HFFc6 (cell line): ENCODE data around the gene CELSR1. TPM values are rescaled to one million over a fixed set of nuclear protein-coding genes. Genes with fewer than 3 reads are reported as not detected.

Experiments used
- DNase-seq: peaks from one replicate; pipeline ENCODE4 v3.0.0-alpha.2; 2018
- H3K27ac Mint-ChIP-seq: 2 replicates; pipeline ENCODE4 v1.8.0; 2020; ENCODE audit warnings: mild to moderate bottlenecking, mixed read lengths
- H3K27me3 Mint-ChIP-seq: 2 replicates; pipeline ENCODE4 v1.8.0; 2021; ENCODE audit warnings: mild to moderate bottlenecking, moderate library complexity, mixed read lengths; ENCODE audit not compliant: insufficient read depth
- H3K36me3 Mint-ChIP-seq: 2 replicates; pipeline ENCODE4 v1.8.0; 2021; ENCODE audit warnings: low read depth, mixed read lengths
- H3K4me1 Mint-ChIP-seq: 2 replicates; pipeline ENCODE4 v1.8.0; 2020; ENCODE audit warnings: low read depth, mixed read lengths
- H3K4me3 Mint-ChIP-seq: 2 replicates; pipeline ENCODE4 v1.8.0; 2020; ENCODE audit warnings: mild to moderate bottlenecking, moderate library complexity, mixed read lengths
- H3K9me3 Mint-ChIP-seq: 2 replicates; pipeline ENCODE4 v1.8.0; 2020; ENCODE audit warnings: mild to moderate bottlenecking, mixed read lengths
- CTCF ChIP-seq: fragments of 200-600 bp; sonication (generic); IDR thresholded peaks from 2 replicates; pipeline ENCODE4 v1.5.0; 2021; ENCODE audit warnings: antibody characterized with exemption, mild to moderate bottlenecking
- total RNA-seq, 6 experiments: library from RNA; stranded (reverse); fragmentation: NEBNext Ultra II Directional; extraction: Animal tissue kit (Norgen Biotek cat#: 25700); gene quantifications; 2 replicates in 1 of 6; 3 replicates in 5 of 6; pipeline ENCODE4 v1.2.3, GENCODE V29; 2021

The CELSR1 gene
- total RNA-seq, 6 experiments from 2014 or later: 4.7 to 8.2 (median 6.5) TPM

GRCh38 chr22:46381731-46382130, 155.7 kb downstream of the CELSR1 start:
- peaks cover 14% of the 10 kb centered on the region for H3K36me3 Mint-ChIP-seq

GRCh38 chr22:46381142-46381541, 156.3 kb downstream of the CELSR1 start:
- peaks cover 19% of the 10 kb centered on the region for H3K36me3 Mint-ChIP-seq
- H3K9me3 Mint-ChIP-seq: peaks cover under 1% of the 10 kb centered on the region
- H3K27ac Mint-ChIP-seq: no peak overlapping the region
- TF ChIP-seq CTCF: no peak
- H3K27me3 Mint-ChIP-seq: peaks cover 6% of the 10 kb centered on the region
- no peak for DNase-seq
- no peak overlapping the region for H3K4me3 Mint-ChIP-seq
- H3K4me1 Mint-ChIP-seq: peaks cover 4% of the 10 kb centered on the region; the same call in 1 of the 2 replicates

More at GRCh38 chr22:46381731-46382130, 155.7 kb downstream of the CELSR1 start:
- Mint-ChIP-seq H3K9me3 (no peaks in the 10 kb centered on the region; the same call in 1 of the 2 replicates), H3K4me1 (peaks cover 4% of the 10 kb centered on the region; the same call in 1 of the 2 replicates), H3K27ac (no peak overlapping the region), H3K4me3 (no peak overlapping the region), H3K27me3 (peaks cover 8% of the 10 kb centered on the region)
- no peak for TF ChIP-seq CTCF
- no peak for DNase-seq

GRCh38 chr22:46380581-46380980, 156.8 kb downstream of the CELSR1 start:
- no peak for DNase-seq
- Mint-ChIP-seq H3K4me1 (peaks cover 4% of the 10 kb centered on the region; the same call in 1 of the 2 replicates), H3K9me3 (peaks cover 6% of the 10 kb centered on the region), H3K27me3 (peaks cover 6% of the 10 kb centered on the region), H3K4me3 (no peak overlapping the region), H3K36me3 (peaks cover 24% of the 10 kb centered on the region), H3K27ac (no peak overlapping the region)
- no peak for TF ChIP-seq CTCF

- DNase-seq: no peak
- H3K36me3 Mint-ChIP-seq: peaks cover 25% of the 10 kb centered on the region
- no peak for TF ChIP-seq CTCF
- peaks cover 4% of the 10 kb centered on the region; the same call in 1 of the 2 replicates for H3K4me1 Mint-ChIP-seq
- peaks cover 6% of the 10 kb centered on the region for H3K27me3 Mint-ChIP-seq
- H3K27ac Mint-ChIP-seq: no peak overlapping the region
- H3K4me3 Mint-ChIP-seq: no peak overlapping the region
- peaks cover 11% of the 10 kb centered on the region for H3K9me3 Mint-ChIP-seq
Measured at GRCh38 chr22:46380069-46380468, 157.4 kb downstream of the CELSR1 start.

- Mint-ChIP-seq H3K9me3 (peaks cover 12% of the 10 kb centered on the region), H3K27me3 (peaks cover 6% of the 10 kb centered on the region), H3K36me3 (peaks cover 25% of the 10 kb centered on the region), H3K4me1 (peaks cover 4% of the 10 kb centered on the region; the same call in 1 of the 2 replicates), H3K4me3 (no peak overlapping the region), H3K27ac (no peak overlapping the region)
- no peak for DNase-seq
- no peak for TF ChIP-seq CTCF
Measured at GRCh38 chr22:46379066-46379930, 158.1 kb downstream of the CELSR1 start.
